Breast epithelium (tissue), 3 donors: ENCODE data around the gene STMND1.

Experiments used
- POLR2A ChIP-seq: fragments of 450-650 bp; IDR thresholded peaks from one replicate; pipeline ENCODE4 v1.6.1; 2016; ENCODE audit warnings: antibody characterized with exemption, mild to moderate bottlenecking, moderate library complexity
- POLR2AphosphoS5 ChIP-seq, 3 donors: sonication (generic); formaldehyde crosslinking; IDR thresholded peaks; one replicate each; pipeline ENCODE4 v1.6.1; 2017; ENCODE audit warnings: antibody characterized with exemption in 3 of 3
- TF ChIP-seq, protein P1 (sequence below), 3 donors: fragments of 450-650 bp; IDR thresholded peaks; one replicate each; pipeline ENCODE4 v1.5.1; 2016 to 2017; ENCODE audit warnings: antibody characterized with exemption in 3 of 3, mild to moderate bottlenecking in 3 of 3, moderate library complexity in 3 of 3

DNA sequence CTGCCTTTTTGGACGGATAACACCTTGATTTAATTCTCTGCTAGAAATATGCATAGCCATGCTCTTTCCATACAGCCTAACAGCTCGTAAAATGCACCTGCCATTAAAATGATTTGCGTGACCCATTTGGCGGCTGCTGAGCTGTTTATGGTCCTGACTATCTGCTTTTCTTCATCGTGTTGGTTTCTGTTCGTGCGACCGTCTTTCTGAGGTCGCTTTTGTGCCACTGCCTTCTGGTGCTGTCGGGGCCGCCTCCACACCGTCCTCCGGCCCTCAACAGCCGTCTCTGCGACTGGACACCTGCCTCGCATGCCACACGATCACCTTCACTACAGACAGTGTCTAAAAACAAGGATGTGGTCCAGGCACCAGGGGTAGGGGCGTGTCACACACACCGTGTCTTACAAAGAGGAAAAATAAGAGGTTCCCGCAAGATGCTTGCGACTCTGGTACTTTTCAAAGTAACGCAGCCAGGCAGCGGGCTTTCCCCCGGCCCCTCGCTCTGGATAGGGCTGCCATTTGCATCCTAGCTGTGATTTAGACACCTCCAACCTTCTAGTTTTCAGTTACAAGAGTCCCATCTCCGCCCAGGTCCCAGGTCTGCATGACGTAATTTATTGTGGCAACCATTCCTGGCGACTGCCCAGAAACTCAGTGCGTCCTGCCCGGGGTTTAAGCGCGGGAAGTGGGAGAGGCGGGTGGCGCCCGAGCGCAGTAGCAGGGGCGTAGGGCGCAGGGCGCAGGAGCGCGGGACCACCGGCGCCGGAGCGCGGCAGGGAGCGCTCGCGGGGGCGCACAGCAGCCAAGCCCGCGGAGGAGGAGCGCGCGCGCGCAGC is at the start of gene STMND1:
- TF ChIP-seq, protein P1, sequence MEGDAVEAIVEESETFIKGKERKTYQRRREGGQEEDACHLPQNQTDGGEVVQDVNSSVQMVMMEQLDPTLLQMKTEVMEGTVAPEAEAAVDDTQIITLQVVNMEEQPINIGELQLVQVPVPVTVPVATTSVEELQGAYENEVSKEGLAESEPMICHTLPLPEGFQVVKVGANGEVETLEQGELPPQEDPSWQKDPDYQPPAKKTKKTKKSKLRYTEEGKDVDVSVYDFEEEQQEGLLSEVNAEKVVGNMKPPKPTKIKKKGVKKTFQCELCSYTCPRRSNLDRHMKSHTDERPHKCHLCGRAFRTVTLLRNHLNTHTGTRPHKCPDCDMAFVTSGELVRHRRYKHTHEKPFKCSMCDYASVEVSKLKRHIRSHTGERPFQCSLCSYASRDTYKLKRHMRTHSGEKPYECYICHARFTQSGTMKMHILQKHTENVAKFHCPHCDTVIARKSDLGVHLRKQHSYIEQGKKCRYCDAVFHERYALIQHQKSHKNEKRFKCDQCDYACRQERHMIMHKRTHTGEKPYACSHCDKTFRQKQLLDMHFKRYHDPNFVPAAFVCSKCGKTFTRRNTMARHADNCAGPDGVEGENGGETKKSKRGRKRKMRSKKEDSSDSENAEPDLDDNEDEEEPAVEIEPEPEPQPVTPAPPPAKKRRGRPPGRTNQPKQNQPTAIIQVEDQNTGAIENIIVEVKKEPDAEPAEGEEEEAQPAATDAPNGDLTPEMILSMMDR (IDR thresholded peaks at IDR 0.05): no peak
- TF ChIP-seq POLR2A (no peak), POLR2AphosphoS5 (IDR thresholded peaks at IDR 0.05) (peak in 2 of 3 donors; percentile 14 to 43)
